ENCODE data around the gene ENO4.

ENO4 gene

GRCh38 chr10:116849248-116850057 lies at the start of gene ENO4:
TSS of gene ENO4 (plus strand) at chr10:116849499. CDS start at chr10:116849567, 68 bp downstream.
- TF ChIP-seq CTCF (IDR thresholded peaks at IDR 0.05; ENCODE audit: low read depth, low read length), result no peak
- no peak for TF ChIP-seq MYC (IDR thresholded peaks at IDR 0.05; ENCODE audit: low read depth, low read length)
- no peak for TF ChIP-seq POLR2A (IDR thresholded peaks at IDR 0.05; ENCODE audit: extremely low read depth, insufficient read length)
- TF ChIP-seq MAX (IDR thresholded peaks at IDR 0.05; ENCODE audit: low read depth, low read length), result no peak
- no peak for DNase-seq (ENCODE audit: low read depth)
- no peak within 1 kb of the TSS for H3K4me3 ChIP-seq (ENCODE audit: low read depth, low read length)

- TF ChIP-seq CTCF (IDR thresholded peaks at IDR 0.05; ENCODE audit: low read depth, low read length) (no peak), MYC (IDR thresholded peaks at IDR 0.05; ENCODE audit: low read depth, low read length) (no peak), POLR2A (IDR thresholded peaks at IDR 0.05; ENCODE audit: extremely low read depth, insufficient read length) (no peak), MAX (IDR thresholded peaks at IDR 0.05; ENCODE audit: low read depth, low read length) (no peak)
- DNase-seq (ENCODE audit: low read depth), result no peak
Measured at GRCh38 chr10:116800286-116800929, 48.9 kb upstream of the ENO4 start.

GRCh38 chr10:116801658-116802057 lies 47.6 kb upstream of the ENO4 start:
- no peak overlapping the region for H3K4me3 ChIP-seq (ENCODE audit: low read depth, low read length)
- TF ChIP-seq CTCF (IDR thresholded peaks at IDR 0.05; ENCODE audit: low read depth, low read length) (no peak), POLR2A (IDR thresholded peaks at IDR 0.05; ENCODE audit: extremely low read depth, insufficient read length) (no peak), MAX (IDR thresholded peaks at IDR 0.05; ENCODE audit: low read depth, low read length) (no peak), MYC (IDR thresholded peaks at IDR 0.05; ENCODE audit: low read depth, low read length) (no peak)
- DNase-seq (ENCODE audit: low read depth), result no peak

More at GRCh38 chr10:116800286-116800929, 48.9 kb upstream of the ENO4 start:
- H3K4me3 ChIP-seq (ENCODE audit: low read depth, low read length), result no peak overlapping the region

GRCh38 chr10:116802474-116802873 lies 46.8 kb upstream of the ENO4 start:
- H3K4me3 ChIP-seq (ENCODE audit: low read depth, low read length), result no peak overlapping the region
- DNase-seq (ENCODE audit: low read depth), result no peak
- TF ChIP-seq POLR2A (IDR thresholded peaks at IDR 0.05; ENCODE audit: extremely low read depth, insufficient read length) (no peak), MAX (IDR thresholded peaks at IDR 0.05; ENCODE audit: low read depth, low read length) (no peak), CTCF (IDR thresholded peaks at IDR 0.05; ENCODE audit: low read depth, low read length) (no peak)

GRCh38 chr10:116802876-116803275 lies 46.4 kb upstream of the ENO4 start:
- TF ChIP-seq MAX (IDR thresholded peaks at IDR 0.05; ENCODE audit: low read depth, low read length), result no peak
- no peak for TF ChIP-seq CTCF (IDR thresholded peaks at IDR 0.05; ENCODE audit: low read depth, low read length)
- no peak for TF ChIP-seq POLR2A (IDR thresholded peaks at IDR 0.05; ENCODE audit: extremely low read depth, insufficient read length)
- no peak for TF ChIP-seq MYC (IDR thresholded peaks at IDR 0.05; ENCODE audit: low read depth, low read length)
- H3K4me3 ChIP-seq (ENCODE audit: low read depth, low read length), result no peak overlapping the region
- DNase-seq (ENCODE audit: low read depth), result no peak
